GM23338 (cell line): ENCODE data around the gene C6. TPM values are rescaled to one million over a fixed set of nuclear protein-coding genes. Genes with fewer than 3 reads are reported as not detected.

Source experiments
- ATAC-seq: fragments of 200-7000 bp; cut with Tn5 transposase; 3 replicates; pipeline ENCODE4 v1.9.1; 2020
- DNase-seq: peaks from one replicate; pipeline ENCODE4 v3.0.0-alpha.2; 2015; ENCODE audit warnings: low spot score
- H2AFZ ChIP-seq: fragments of 200-600 bp; sonication (generic); 2 replicates; pipeline ENCODE4 v1.8.0; 2016; ENCODE audit warnings: antibody characterized with exemption, mild to moderate bottlenecking, moderate library complexity
- H3F3A ChIP-seq: fragments of 200-600 bp; sonication (generic); replicated peaks from 2 replicates; pipeline ENCODE4 v1.8.0; 2017; ENCODE audit warnings: antibody characterized with exemption, mixed run types, low read depth
- H3K27ac ChIP-seq: fragments of 200-600 bp; sonication (generic); 2 replicates; pipeline ENCODE4 v1.6.1; 2016; ENCODE audit warnings: low read depth
- H3K27me3 ChIP-seq: fragments of 200-600 bp; sonication (generic); 2 replicates; pipeline ENCODE4 v1.8.0; 2016; ENCODE audit warnings: mild to moderate bottlenecking, mixed run types, moderate library complexity; ENCODE audit not compliant: insufficient read depth
- H3K36me3 ChIP-seq: fragments of 200-600 bp; sonication (generic); 2 replicates; pipeline ENCODE4 v1.8.0; 2016; ENCODE audit warnings: mild to moderate bottlenecking; ENCODE audit not compliant: insufficient read depth
- H3K4me1 ChIP-seq: fragments of 200-600 bp; sonication (generic); 2 replicates; pipeline ENCODE4 v1.8.0; 2016; ENCODE audit warnings: mild to moderate bottlenecking, moderate library complexity; ENCODE audit not compliant: insufficient read depth
- H3K4me2 ChIP-seq: fragments of 200-600 bp; sonication (generic); 2 replicates; pipeline ENCODE4 v1.7.1; 2017; ENCODE audit warnings: mixed run types
- H3K4me3 ChIP-seq: fragments of 200-600 bp; sonication (generic); 2 replicates; pipeline ENCODE4 v1.6.1; 2016; ENCODE audit warnings: mixed run types
- H3K79me2 ChIP-seq: fragments of 200-600 bp; sonication (generic); replicated peaks from 2 replicates; pipeline ENCODE4 v1.8.0; 2017; ENCODE audit warnings: mild to moderate bottlenecking; ENCODE audit not compliant: insufficient read depth
- H3K9me2 ChIP-seq: fragments of 200-600 bp; sonication (generic); 2 replicates; pipeline ENCODE4 v1.8.0; 2017; ENCODE audit not compliant: insufficient read depth
- H4K20me1 ChIP-seq: fragments of 200-600 bp; sonication (generic); replicated peaks from 2 replicates; pipeline ENCODE4 v1.8.0; 2017; ENCODE audit warnings: mild to moderate bottlenecking; ENCODE audit not compliant: insufficient read depth
- H3K27ac Mint-ChIP-seq: 2 replicates; pipeline ENCODE4 v1.8.0; 2020; ENCODE audit warnings: inconsistent platforms, mild to moderate bottlenecking, moderate library complexity, mixed read lengths
- H3K27me3 Mint-ChIP-seq: 3 replicates; pipeline ENCODE4 v1.8.0; 2022; ENCODE audit warnings: low read depth, mild to moderate bottlenecking, moderate library complexity, mixed read lengths, inconsistent platforms; ENCODE audit not compliant: insufficient read depth, poor library complexity
- H3K36me3 Mint-ChIP-seq: 3 replicates; pipeline ENCODE4 v1.8.0; 2021; ENCODE audit warnings: low read depth, mild to moderate bottlenecking, inconsistent platforms, moderate library complexity, mixed read lengths
- H3K4me1 Mint-ChIP-seq: 3 replicates; pipeline ENCODE4 v1.8.0; 2020; ENCODE audit warnings: mild to moderate bottlenecking, inconsistent platforms, mixed read lengths
- H3K4me3 Mint-ChIP-seq: 3 replicates; pipeline ENCODE4 v1.8.0; 2021; ENCODE audit warnings: moderate library complexity, mild to moderate bottlenecking, inconsistent platforms, mixed read lengths
- H3K9me3 Mint-ChIP-seq: 3 replicates; pipeline ENCODE4 v1.8.0; 2020; ENCODE audit warnings: moderate library complexity, mild to moderate bottlenecking, inconsistent platforms, mixed read lengths
- EZH2 ChIP-seq: fragments of 200-600 bp; sonication (generic); IDR thresholded peaks from one replicate; pipeline ENCODE4 v1.8.0; 2017; ENCODE audit warnings: antibody characterized with exemption, mild to moderate bottlenecking, low read depth; ENCODE audit not compliant: unreplicated experiment
- EZH2phosphoT487 ChIP-seq: fragments of 200-600 bp; sonication (generic); IDR thresholded peaks from one replicate; pipeline ENCODE4 v1.8.1; 2018; ENCODE audit warnings: antibody characterized with exemption; ENCODE audit not compliant: unreplicated experiment
- JUNB ChIP-seq: IDR thresholded peaks from one replicate; pipeline ENCODE4 v1.6.1; 2016; ENCODE audit warnings: antibody characterized with exemption; ENCODE audit not compliant: unreplicated experiment
- POLR2AphosphoS5 ChIP-seq: IDR thresholded peaks from 2 replicates; pipeline ENCODE4 v1.6.1; 2016; ENCODE audit warnings: antibody characterized with exemption, low read depth
- STAT1 ChIP-seq: IDR thresholded peaks from one replicate; pipeline ENCODE4 v1.6.1; 2016; ENCODE audit warnings: antibody characterized with exemption; ENCODE audit not compliant: unreplicated experiment
- ZNF331 ChIP-seq: fragments of 250-450 bp; sonication (Bioruptor Pico); IDR thresholded peaks from 2 replicates; pipeline ENCODE4 v1.5.0; 2020; ENCODE audit warnings: low read depth, mild to moderate bottlenecking, moderate library complexity
- polyA plus RNA-seq: library from polyadenylated mRNA; unstranded; fragments of >200 nt; fragmentation: Nextera tagmentation; extraction: Ambion mirVana; gene quantifications from 2 replicates; pipeline ENCODE4 v1.2.1, GENCODE V29; 2016
- total RNA-seq: library from RNA; depleted of rRNA; stranded (reverse); fragments of >200 nt; shearing (Covaris generic); gene quantifications from 2 replicates; pipeline ENCODE4 v1.2.3, GENCODE V29; 2014
- TF ChIP-seq, protein P1 (sequence below): IDR thresholded peaks from 2 replicates; pipeline ENCODE4 v1.6.1; 2016; ENCODE audit warnings: antibody characterized with exemption
- TF ChIP-seq, protein P2 (sequence below), 2 experiments: fragments of 200-600 bp in 1 of 2; sonication (generic) in 1 of 2; conservative IDR thresholded peaks; 2 replicates each; pipeline versions ENCODE4 v1.5.1 to v1.6.1; 2016 to 2017; ENCODE audit warnings: antibody characterized with exemption in 2 of 2, low read depth in 2 of 2, mild to moderate bottlenecking in 2 of 2, moderate library complexity in 1 of 2
- TF ChIP-seq, protein P3 (sequence below): fragments of 250-450 bp; sonication (Bioruptor Pico); IDR thresholded peaks from 2 replicates; pipeline ENCODE4 v1.5.0; 2020; ENCODE audit warnings: mild to moderate bottlenecking, moderate library complexity
- TF ChIP-seq, protein P4 (sequence below): IDR thresholded peaks from one replicate; pipeline ENCODE4 v1.6.1; 2018; ENCODE audit warnings: antibody characterized with exemption; ENCODE audit not compliant: unreplicated experiment

Gene C6
- total and polyA plus RNA-seq, 2 experiments from 2014 or later: not detected

DNA sequence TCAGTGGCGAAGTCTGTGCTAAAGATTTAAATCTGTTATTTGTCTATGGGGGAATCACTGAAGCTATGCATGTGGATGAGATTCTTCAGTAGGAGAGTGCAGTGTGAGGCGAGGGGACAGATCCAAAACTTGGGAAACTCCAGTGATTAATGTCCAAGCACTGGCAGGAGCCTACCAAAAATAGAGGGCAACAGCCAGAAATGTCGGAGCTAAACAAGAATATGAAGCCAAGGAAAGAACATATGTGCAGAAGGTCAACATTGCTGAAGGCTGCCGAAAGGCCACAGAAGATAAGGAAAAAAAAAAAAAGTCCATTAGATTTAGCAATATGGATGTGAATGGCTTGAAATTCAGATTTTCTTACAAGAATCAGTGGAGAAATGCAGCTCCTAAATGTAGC lies 61.8 kb downstream of the C6 start:
- no peaks in the 10 kb centered on the region for H3K79me2 ChIP-seq
- no peak overlapping the region for H3K4me3 ChIP-seq
- Mint-ChIP-seq H3K27me3 (peaks cover 6% of the 10 kb centered on the region), H3K4me3 (no peak overlapping the region), H3K9me3 (no peaks in the 10 kb centered on the region), H3K36me3 (no peaks in the 10 kb centered on the region), H3K4me1 (no peaks in the 10 kb centered on the region), H3K27ac (no peak overlapping the region)
- H4K20me1 ChIP-seq: no peaks in the 10 kb centered on the region
- no peak overlapping the region for H3K4me2 ChIP-seq
- ATAC-seq (no peak), DNase-seq (no peak)
- H3K36me3 ChIP-seq: no peaks in the 10 kb centered on the region
- H2AFZ ChIP-seq: no peak overlapping the region
- H3K27me3 ChIP-seq: no peaks in the 10 kb centered on the region
- H3F3A ChIP-seq: no peaks in the 10 kb centered on the region
- H3K27ac ChIP-seq: no peak overlapping the region
- H3K4me1 ChIP-seq: no peaks in the 10 kb centered on the region
- H3K9me2 ChIP-seq: no peaks in the 10 kb centered on the region; the same call in 1 of the 2 replicates
- no peak for TF ChIP-seq EZH2phosphoT487
- TF ChIP-seq JUNB: no peak
- TF ChIP-seq, protein P1, sequence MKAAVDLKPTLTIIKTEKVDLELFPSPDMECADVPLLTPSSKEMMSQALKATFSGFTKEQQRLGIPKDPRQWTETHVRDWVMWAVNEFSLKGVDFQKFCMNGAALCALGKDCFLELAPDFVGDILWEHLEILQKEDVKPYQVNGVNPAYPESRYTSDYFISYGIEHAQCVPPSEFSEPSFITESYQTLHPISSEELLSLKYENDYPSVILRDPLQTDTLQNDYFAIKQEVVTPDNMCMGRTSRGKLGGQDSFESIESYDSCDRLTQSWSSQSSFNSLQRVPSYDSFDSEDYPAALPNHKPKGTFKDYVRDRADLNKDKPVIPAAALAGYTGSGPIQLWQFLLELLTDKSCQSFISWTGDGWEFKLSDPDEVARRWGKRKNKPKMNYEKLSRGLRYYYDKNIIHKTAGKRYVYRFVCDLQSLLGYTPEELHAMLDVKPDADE: no peak
- TF ChIP-seq EZH2: no peak
- TF ChIP-seq STAT1: no peak
- TF ChIP-seq POLR2AphosphoS5: no peak
- no peak for TF ChIP-seq ZNF331
- TF ChIP-seq, protein P2, sequence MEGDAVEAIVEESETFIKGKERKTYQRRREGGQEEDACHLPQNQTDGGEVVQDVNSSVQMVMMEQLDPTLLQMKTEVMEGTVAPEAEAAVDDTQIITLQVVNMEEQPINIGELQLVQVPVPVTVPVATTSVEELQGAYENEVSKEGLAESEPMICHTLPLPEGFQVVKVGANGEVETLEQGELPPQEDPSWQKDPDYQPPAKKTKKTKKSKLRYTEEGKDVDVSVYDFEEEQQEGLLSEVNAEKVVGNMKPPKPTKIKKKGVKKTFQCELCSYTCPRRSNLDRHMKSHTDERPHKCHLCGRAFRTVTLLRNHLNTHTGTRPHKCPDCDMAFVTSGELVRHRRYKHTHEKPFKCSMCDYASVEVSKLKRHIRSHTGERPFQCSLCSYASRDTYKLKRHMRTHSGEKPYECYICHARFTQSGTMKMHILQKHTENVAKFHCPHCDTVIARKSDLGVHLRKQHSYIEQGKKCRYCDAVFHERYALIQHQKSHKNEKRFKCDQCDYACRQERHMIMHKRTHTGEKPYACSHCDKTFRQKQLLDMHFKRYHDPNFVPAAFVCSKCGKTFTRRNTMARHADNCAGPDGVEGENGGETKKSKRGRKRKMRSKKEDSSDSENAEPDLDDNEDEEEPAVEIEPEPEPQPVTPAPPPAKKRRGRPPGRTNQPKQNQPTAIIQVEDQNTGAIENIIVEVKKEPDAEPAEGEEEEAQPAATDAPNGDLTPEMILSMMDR (conservative IDR thresholded peaks at IDR 0.05; ENCODE audit: low read depth in 2 of 2): no peak
- TF ChIP-seq, protein P3, sequence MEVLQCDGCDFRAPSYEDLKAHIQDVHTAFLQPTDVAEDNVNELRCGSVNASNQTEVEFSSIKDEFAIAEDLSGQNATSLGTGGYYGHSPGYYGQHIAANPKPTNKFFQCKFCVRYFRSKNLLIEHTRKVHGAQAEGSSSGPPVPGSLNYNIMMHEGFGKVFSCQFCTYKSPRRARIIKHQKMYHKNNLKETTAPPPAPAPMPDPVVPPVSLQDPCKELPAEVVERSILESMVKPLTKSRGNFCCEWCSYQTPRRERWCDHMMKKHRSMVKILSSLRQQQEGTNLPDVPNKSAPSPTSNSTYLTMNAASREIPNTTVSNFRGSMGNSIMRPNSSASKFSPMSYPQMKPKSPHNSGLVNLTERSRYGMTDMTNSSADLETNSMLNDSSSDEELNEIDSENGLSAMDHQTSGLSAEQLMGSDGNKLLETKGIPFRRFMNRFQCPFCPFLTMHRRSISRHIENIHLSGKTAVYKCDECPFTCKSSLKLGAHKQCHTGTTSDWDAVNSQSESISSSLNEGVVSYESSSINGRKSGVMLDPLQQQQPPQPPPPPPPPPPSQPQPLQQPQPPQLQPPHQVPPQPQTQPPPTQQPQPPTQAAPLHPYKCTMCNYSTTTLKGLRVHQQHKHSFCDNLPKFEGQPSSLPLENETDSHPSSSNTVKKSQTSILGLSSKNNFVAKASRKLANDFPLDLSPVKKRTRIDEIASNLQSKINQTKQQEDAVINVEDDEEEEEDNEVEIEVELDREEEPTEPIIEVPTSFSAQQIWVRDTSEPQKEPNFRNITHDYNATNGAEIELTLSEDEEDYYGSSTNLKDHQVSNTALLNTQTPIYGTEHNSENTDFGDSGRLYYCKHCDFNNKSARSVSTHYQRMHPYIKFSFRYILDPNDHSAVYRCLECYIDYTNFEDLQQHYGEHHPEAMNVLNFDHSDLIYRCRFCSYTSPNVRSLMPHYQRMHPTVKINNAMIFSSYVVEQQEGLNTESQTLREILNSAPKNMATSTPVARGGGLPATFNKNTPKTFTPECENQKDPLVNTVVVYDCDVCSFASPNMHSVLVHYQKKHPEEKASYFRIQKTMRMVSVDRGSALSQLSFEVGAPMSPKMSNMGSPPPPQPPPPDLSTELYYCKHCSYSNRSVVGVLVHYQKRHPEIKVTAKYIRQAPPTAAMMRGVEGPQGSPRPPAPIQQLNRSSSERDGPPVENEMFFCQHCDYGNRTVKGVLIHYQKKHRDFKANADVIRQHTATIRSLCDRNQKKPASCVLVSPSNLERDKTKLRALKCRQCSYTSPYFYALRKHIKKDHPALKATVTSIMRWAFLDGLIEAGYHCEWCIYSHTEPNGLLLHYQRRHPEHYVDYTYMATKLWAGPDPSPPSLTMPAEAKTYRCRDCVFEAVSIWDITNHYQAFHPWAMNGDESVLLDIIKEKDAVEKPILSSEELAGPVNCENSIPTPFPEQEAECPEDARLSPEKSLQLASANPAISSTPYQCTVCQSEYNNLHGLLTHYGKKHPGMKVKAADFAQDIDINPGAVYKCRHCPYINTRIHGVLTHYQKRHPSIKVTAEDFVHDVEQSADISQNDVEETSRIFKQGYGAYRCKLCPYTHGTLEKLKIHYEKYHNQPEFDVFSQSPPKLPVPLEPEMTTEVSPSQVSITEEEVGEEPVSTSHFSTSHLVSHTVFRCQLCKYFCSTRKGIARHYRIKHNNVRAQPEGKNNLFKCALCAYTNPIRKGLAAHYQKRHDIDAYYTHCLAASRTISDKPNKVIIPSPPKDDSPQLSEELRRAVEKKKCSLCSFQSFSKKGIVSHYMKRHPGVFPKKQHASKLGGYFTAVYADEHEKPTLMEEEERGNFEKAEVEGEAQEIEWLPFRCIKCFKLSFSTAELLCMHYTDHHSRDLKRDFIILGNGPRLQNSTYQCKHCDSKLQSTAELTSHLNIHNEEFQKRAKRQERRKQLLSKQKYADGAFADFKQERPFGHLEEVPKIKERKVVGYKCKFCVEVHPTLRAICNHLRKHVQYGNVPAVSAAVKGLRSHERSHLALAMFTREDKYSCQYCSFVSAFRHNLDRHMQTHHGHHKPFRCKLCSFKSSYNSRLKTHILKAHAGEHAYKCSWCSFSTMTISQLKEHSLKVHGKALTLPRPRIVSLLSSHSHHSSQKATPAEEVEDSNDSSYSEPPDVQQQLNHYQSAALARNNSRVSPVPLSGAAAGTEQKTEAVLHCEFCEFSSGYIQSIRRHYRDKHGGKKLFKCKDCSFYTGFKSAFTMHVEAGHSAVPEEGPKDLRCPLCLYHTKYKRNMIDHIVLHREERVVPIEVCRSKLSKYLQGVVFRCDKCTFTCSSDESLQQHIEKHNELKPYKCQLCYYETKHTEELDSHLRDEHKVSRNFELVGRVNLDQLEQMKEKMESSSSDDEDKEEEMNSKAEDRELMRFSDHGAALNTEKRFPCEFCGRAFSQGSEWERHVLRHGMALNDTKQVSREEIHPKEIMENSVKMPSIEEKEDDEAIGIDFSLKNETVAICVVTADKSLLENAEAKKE: no peak
- TF ChIP-seq, protein P4, sequence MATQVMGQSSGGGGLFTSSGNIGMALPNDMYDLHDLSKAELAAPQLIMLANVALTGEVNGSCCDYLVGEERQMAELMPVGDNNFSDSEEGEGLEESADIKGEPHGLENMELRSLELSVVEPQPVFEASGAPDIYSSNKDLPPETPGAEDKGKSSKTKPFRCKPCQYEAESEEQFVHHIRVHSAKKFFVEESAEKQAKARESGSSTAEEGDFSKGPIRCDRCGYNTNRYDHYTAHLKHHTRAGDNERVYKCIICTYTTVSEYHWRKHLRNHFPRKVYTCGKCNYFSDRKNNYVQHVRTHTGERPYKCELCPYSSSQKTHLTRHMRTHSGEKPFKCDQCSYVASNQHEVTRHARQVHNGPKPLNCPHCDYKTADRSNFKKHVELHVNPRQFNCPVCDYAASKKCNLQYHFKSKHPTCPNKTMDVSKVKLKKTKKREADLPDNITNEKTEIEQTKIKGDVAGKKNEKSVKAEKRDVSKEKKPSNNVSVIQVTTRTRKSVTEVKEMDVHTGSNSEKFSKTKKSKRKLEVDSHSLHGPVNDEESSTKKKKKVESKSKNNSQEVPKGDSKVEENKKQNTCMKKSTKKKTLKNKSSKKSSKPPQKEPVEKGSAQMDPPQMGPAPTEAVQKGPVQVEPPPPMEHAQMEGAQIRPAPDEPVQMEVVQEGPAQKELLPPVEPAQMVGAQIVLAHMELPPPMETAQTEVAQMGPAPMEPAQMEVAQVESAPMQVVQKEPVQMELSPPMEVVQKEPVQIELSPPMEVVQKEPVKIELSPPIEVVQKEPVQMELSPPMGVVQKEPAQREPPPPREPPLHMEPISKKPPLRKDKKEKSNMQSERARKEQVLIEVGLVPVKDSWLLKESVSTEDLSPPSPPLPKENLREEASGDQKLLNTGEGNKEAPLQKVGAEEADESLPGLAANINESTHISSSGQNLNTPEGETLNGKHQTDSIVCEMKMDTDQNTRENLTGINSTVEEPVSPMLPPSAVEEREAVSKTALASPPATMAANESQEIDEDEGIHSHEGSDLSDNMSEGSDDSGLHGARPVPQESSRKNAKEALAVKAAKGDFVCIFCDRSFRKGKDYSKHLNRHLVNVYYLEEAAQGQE: no peak
